Measurements from ENCODE around the gene WNT6.

WNT6 gene

GRCh38 chr2:218827701-218828476, 31.7 kb upstream of the WNT6 start:
- no peak for DNase-seq (ENCODE audit: insufficient read length, low spot score)

GRCh38 chr2:218828477-218828778, 31.2 kb upstream of the WNT6 start:
- TF ChIP-seq SPI1 (IDR thresholded peaks at IDR 0.05; ENCODE audit: low read depth, low read length) (no peak), PAX5 (IDR thresholded peaks at IDR 0.05; ENCODE audit: insufficient read depth, low read length, severe bottlenecking) (no peak), POLR2AphosphoS5 (IDR thresholded peaks at IDR 0.05; ENCODE audit: low read depth, low read length) (no peak), POLR2A (IDR thresholded peaks at IDR 0.05; ENCODE audit: low read depth, low read length) (no peak), POU2F2 (IDR thresholded peaks at IDR 0.05; ENCODE audit: low read depth, low read length) (no peak), TAF1 (IDR thresholded peaks at IDR 0.05; ENCODE audit: low read depth, low read length) (no peak)
- no peak for DNase-seq (ENCODE audit: insufficient read length, low spot score)
- FAIRE-seq: no peak

More at GRCh38 chr2:218827701-218828476, 31.7 kb upstream of the WNT6 start:
- TF ChIP-seq PAX5 (IDR thresholded peaks at IDR 0.05; ENCODE audit: insufficient read depth, low read length, severe bottlenecking): no peak
- no peak for TF ChIP-seq TAF1 (IDR thresholded peaks at IDR 0.05; ENCODE audit: low read depth, low read length)
- no peak for TF ChIP-seq SPI1 (IDR thresholded peaks at IDR 0.05; ENCODE audit: low read depth, low read length)
- no peak for TF ChIP-seq POLR2AphosphoS5 (IDR thresholded peaks at IDR 0.05; ENCODE audit: low read depth, low read length)
- no peak for TF ChIP-seq POLR2A (IDR thresholded peaks at IDR 0.05; ENCODE audit: low read depth, low read length)
- no peak for FAIRE-seq

- TF ChIP-seq PAX5 (IDR thresholded peaks at IDR 0.05; ENCODE audit: insufficient read depth, low read length, severe bottlenecking) (no peak), TAF1 (IDR thresholded peaks at IDR 0.05; ENCODE audit: low read depth, low read length) (no peak), POU2F2 (IDR thresholded peaks at IDR 0.05; ENCODE audit: low read depth, low read length) (no peak), POLR2AphosphoS5 (IDR thresholded peaks at IDR 0.05; ENCODE audit: low read depth, low read length) (no peak), POLR2A (IDR thresholded peaks at IDR 0.05; ENCODE audit: low read depth, low read length) (no peak), SPI1 (IDR thresholded peaks at IDR 0.05; ENCODE audit: low read depth, low read length) (no peak)
- DNase-seq (ENCODE audit: insufficient read length, low spot score) (no peak), FAIRE-seq (no peak)
These were observed 29.6 kb upstream of the WNT6 start for GRCh38 chr2:218829868-218830451.

- DNase-seq (ENCODE audit: insufficient read length, low spot score) (no peak), FAIRE-seq (no peak)
- TF ChIP-seq POLR2A (IDR thresholded peaks at IDR 0.05; ENCODE audit: low read depth, low read length): no peak
- TF ChIP-seq POU2F2 (IDR thresholded peaks at IDR 0.05; ENCODE audit: low read depth, low read length): no peak
- TF ChIP-seq PAX5 (IDR thresholded peaks at IDR 0.05; ENCODE audit: insufficient read depth, low read length, severe bottlenecking): no peak
- TF ChIP-seq TAF1 (IDR thresholded peaks at IDR 0.05; ENCODE audit: low read depth, low read length): no peak
- TF ChIP-seq POLR2AphosphoS5 (IDR thresholded peaks at IDR 0.05; ENCODE audit: low read depth, low read length): no peak
- no peak for TF ChIP-seq SPI1 (IDR thresholded peaks at IDR 0.05; ENCODE audit: low read depth, low read length)
These were observed 28.9 kb upstream of the WNT6 start for GRCh38 chr2:218830526-218831306.

- TF ChIP-seq PAX5 (IDR thresholded peaks at IDR 0.05; ENCODE audit: insufficient read depth, low read length, severe bottlenecking) (no peak), TAF1 (IDR thresholded peaks at IDR 0.05; ENCODE audit: low read depth, low read length) (no peak), POLR2AphosphoS5 (IDR thresholded peaks at IDR 0.05; ENCODE audit: low read depth, low read length) (no peak), SPI1 (IDR thresholded peaks at IDR 0.05; ENCODE audit: low read depth, low read length) (no peak), POLR2A (IDR thresholded peaks at IDR 0.05; ENCODE audit: low read depth, low read length) (no peak), POU2F2 (IDR thresholded peaks at IDR 0.05; ENCODE audit: low read depth, low read length) (no peak)
- FAIRE-seq (no peak), DNase-seq (ENCODE audit: insufficient read length, low spot score) (no peak)
These were observed 28.1 kb upstream of the WNT6 start, which contains the start of gene PRKAG3 for GRCh38 chr2:218831378-218831990. TSS of gene PRKAG3 (minus strand) at chr2:218831803.

GRCh38 chr2:218832081-218832480, 27.5 kb upstream of the WNT6 start:
- TF ChIP-seq SPI1 (IDR thresholded peaks at IDR 0.05; ENCODE audit: low read depth, low read length): no peak
- FAIRE-seq (no peak), DNase-seq (ENCODE audit: insufficient read length, low spot score) (no peak)

- DNase-seq (ENCODE audit: insufficient read length, low spot score) (no peak), FAIRE-seq (no peak)
These were observed 27.1 kb upstream of the WNT6 start for GRCh38 chr2:218832520-218832919.

GRCh38 chr2:218833023-218833609, 26.5 kb upstream of the WNT6 start:
- FAIRE-seq (no peak), DNase-seq (ENCODE audit: insufficient read length, low spot score) (no peak)
- TF ChIP-seq SPI1 (IDR thresholded peaks at IDR 0.05; ENCODE audit: low read depth, low read length) (no peak), POU2F2 (IDR thresholded peaks at IDR 0.05; ENCODE audit: low read depth, low read length) (no peak), PAX5 (IDR thresholded peaks at IDR 0.05; ENCODE audit: insufficient read depth, low read length, severe bottlenecking) (no peak)

More at GRCh38 chr2:218832520-218832919, 27.1 kb upstream of the WNT6 start:
- TF ChIP-seq POLR2A (IDR thresholded peaks at IDR 0.05; ENCODE audit: low read depth, low read length) (no peak), PAX5 (IDR thresholded peaks at IDR 0.05; ENCODE audit: insufficient read depth, low read length, severe bottlenecking) (no peak), POU2F2 (IDR thresholded peaks at IDR 0.05; ENCODE audit: low read depth, low read length) (no peak), TAF1 (IDR thresholded peaks at IDR 0.05; ENCODE audit: low read depth, low read length) (no peak), SPI1 (IDR thresholded peaks at IDR 0.05; ENCODE audit: low read depth, low read length) (no peak), POLR2AphosphoS5 (IDR thresholded peaks at IDR 0.05; ENCODE audit: low read depth, low read length) (no peak)

- FAIRE-seq: no peak
- TF ChIP-seq PAX5 (IDR thresholded peaks at IDR 0.05; ENCODE audit: insufficient read depth, low read length, severe bottlenecking) (no peak), SPI1 (IDR thresholded peaks at IDR 0.05; ENCODE audit: low read depth, low read length) (no peak), POU2F2 (IDR thresholded peaks at IDR 0.05; ENCODE audit: low read depth, low read length) (no peak), POLR2A (IDR thresholded peaks at IDR 0.05; ENCODE audit: low read depth, low read length) (no peak), TAF1 (IDR thresholded peaks at IDR 0.05; ENCODE audit: low read depth, low read length) (no peak), POLR2AphosphoS5 (IDR thresholded peaks at IDR 0.05; ENCODE audit: low read depth, low read length) (no peak)
- DNase-seq (ENCODE audit: insufficient read length, low spot score): no peak
These were observed 24.9 kb upstream of the WNT6 start for GRCh38 chr2:218834685-218835084.
